ENCODE results near the gene FABP2.

DNA sequence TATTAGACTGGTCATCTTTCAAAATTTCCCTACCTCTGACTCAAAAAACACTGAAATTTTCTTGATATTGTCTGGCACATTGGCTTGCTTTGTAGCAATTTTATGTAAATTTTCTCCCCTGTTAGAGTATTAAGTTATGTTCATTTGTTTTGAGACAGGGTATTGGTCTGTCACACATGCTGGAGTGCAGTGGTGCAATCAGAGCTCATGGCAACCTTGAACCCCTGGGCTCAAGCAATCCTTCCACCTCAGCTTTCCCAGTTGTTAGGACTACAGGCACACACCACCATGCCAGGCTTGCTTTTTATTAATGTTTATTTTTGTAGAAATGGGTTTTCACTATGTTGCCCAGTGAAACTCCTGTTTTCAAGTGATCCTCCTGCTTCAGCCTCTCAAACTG lies 17.5 kb downstream of the FABP2 start:
- no peak for TF ChIP-seq GATA2 (IDR thresholded peaks at IDR 0.05; ENCODE audit: low read depth, low read length)
- TF ChIP-seq GATA3 (IDR thresholded peaks at IDR 0.05; ENCODE audit: low read depth, low read length) = no peak
